GM21367 (cell line): Measurements from ENCODE around the gene ZNF142.
"Not testable (repeated sequence)": the region's sequence is repeated elsewhere in the genome, so short reads cannot be mapped to it uniquely, and the experiment has no call there.

Source experiments
- ATAC-seq: cut with Tn5 transposase; IDR thresholded peaks from one replicate; pipeline ENCODE4 v1.9.1; 2021; ENCODE audit not compliant: unreplicated experiment

ZNF142 gene

GRCh38 chr2:218659258-218659987 is at the start of gene ZNF142, which contains the start of gene BCS1L:
Gene ZNF142, minus strand, starts transcription at chr2:218659623. Its CDS starts 3,194 bp downstream, at chr2:218656429.
Gene BCS1L, plus strand, starts transcription at chr2:218659683. Its CDS starts 1,305 bp downstream, at chr2:218660988.
- ATAC-seq: peak; percentile 90

GRCh38 chr2:218708086-218708485 is 48.7 kb upstream of the ZNF142 start:
- ATAC-seq: no peak

GRCh38 chr2:218703341-218703740 is 43.9 kb upstream of the ZNF142 start:
- no peak for ATAC-seq

- no peak for ATAC-seq
These were observed 42.4 kb upstream of the ZNF142 start for GRCh38 chr2:218701806-218702205.

- ATAC-seq: no peak
These were observed 39.5 kb upstream of the ZNF142 start for GRCh38 chr2:218698885-218699284.

- ATAC-seq: no peak
These were observed 35.2 kb upstream of the ZNF142 start for GRCh38 chr2:218694405-218695145.

GRCh38 chr2:218691234-218691633 is 31.8 kb upstream of the ZNF142 start:
- ATAC-seq: no peak

- not testable (repeated sequence) for ATAC-seq
These were observed 28.1 kb upstream of the ZNF142 start for GRCh38 chr2:218687400-218688060.

GRCh38 chr2:218680061-218680460 is 20.6 kb upstream of the ZNF142 start:
- ATAC-seq: no peak

GRCh38 chr2:218679119-218679518 is 19.7 kb upstream of the ZNF142 start:
- no peak for ATAC-seq

GRCh38 chr2:218671654-218672566 is 12.5 kb upstream of the ZNF142 start, which contains the start of the genes RNF25 and STK36:
Gene RNF25, minus strand, starts transcription at chr2:218672002. Its CDS starts 32 bp downstream, at chr2:218671970.
Gene STK36, plus strand, starts transcription at chr2:218672086. Its CDS starts 744 bp downstream, at chr2:218672830.
- ATAC-seq: peak; percentile 96

GRCh38 chr2:218671097-218671653 is 11.8 kb upstream of the ZNF142 start:
- ATAC-seq: no peak

- no peak for ATAC-seq
These were observed 5.2 kb upstream of the ZNF142 start for GRCh38 chr2:218664653-218665052.

- ATAC-seq: no peak
These were observed 4.5 kb upstream of the ZNF142 start for GRCh38 chr2:218663901-218664300.

GRCh38 chr2:218662827-218663226 is 3.4 kb upstream of the ZNF142 start:
- no peak for ATAC-seq

- no peak for ATAC-seq
These were observed 3.0 kb upstream of the ZNF142 start for GRCh38 chr2:218662377-218662776.

- ATAC-seq: no peak
These were observed 550 bp upstream of the ZNF142 start for GRCh38 chr2:218659988-218660358.

- ATAC-seq: peak; percentile 36
These were observed 659 bp downstream of the ZNF142 start for GRCh38 chr2:218658671-218659257.

GRCh38 chr2:218655751-218656150 is 3.7 kb downstream of the ZNF142 start:
- ATAC-seq: no peak

- ATAC-seq: no peak
These were observed 10.7 kb downstream of the ZNF142 start for GRCh38 chr2:218648787-218649100.
